Activated naive CD8-positive, alpha-beta T cell treated with anti-CD3 and anti-CD28 coated beads, Interleukin-2, amount 50 U/mL, for 16 hours (primary cell): ENCODE results near the gene CNGA1.
"Not testable (repeated sequence)": the region's sequence is repeated elsewhere in the genome, so short reads cannot be mapped to it uniquely, and the experiment has no call there.

Experiments used
- DNase-seq: peaks from one replicate; pipeline ENCODE4 v3.0.0-alpha.2; 2020; ENCODE audit warnings: low read depth, low spot score

Gene CNGA1

GRCh38 chr4:48031802-48032525, 15.5 kb upstream of the CNGA1 start:
- no peak for DNase-seq

GRCh38 chr4:48030470-48030869, 14.0 kb upstream of the CNGA1 start:
- no peak for DNase-seq

- no peak for DNase-seq
Observed at GRCh38 chr4:48028696-48029095, 12.2 kb upstream of the CNGA1 start.

GRCh38 chr4:48027653-48028052, 11.2 kb upstream of the CNGA1 start:
- no peak for DNase-seq

- no peak for DNase-seq
Observed at GRCh38 chr4:48025005-48025404, 8.5 kb upstream of the CNGA1 start.

- no peak for DNase-seq
Observed at GRCh38 chr4:48024522-48024921, 8.0 kb upstream of the CNGA1 start.

- no peak for DNase-seq
Observed at GRCh38 chr4:48022192-48022799, 5.8 kb upstream of the CNGA1 start.

GRCh38 chr4:48021100-48021499, 4.6 kb upstream of the CNGA1 start:
- DNase-seq: no peak

GRCh38 chr4:48018112-48018511, 1.6 kb upstream of the CNGA1 start:
- DNase-seq: no peak

GRCh38 chr4:48017108-48017571, 659 bp upstream of the CNGA1 start:
- DNase-seq: no peak

- DNase-seq: no peak
Observed at GRCh38 chr4:48015678-48016077, 803 bp downstream of the CNGA1 start.

- no peak for DNase-seq
Observed at GRCh38 chr4:48015216-48015615, 1.3 kb downstream of the CNGA1 start.

GRCh38 chr4:48012824-48013223, 3.7 kb downstream of the CNGA1 start:
- DNase-seq: no peak

- DNase-seq: no peak
Observed at GRCh38 chr4:48011722-48012121, 4.8 kb downstream of the CNGA1 start.

GRCh38 chr4:48010906-48011305, 5.6 kb downstream of the CNGA1 start:
- not testable (repeated sequence) for DNase-seq

GRCh38 chr4:48008021-48008596, 8.4 kb downstream of the CNGA1 start:
- DNase-seq: no peak

GRCh38 chr4:48005781-48006180, 10.7 kb downstream of the CNGA1 start:
- no peak for DNase-seq

- DNase-seq: not testable (repeated sequence)
Observed at GRCh38 chr4:48003568-48003967, 12.9 kb downstream of the CNGA1 start.

- no peak for DNase-seq
Observed at GRCh38 chr4:48002267-48002666, 14.2 kb downstream of the CNGA1 start.

- no peak for DNase-seq
Observed at GRCh38 chr4:47996021-47996420, 20.5 kb downstream of the CNGA1 start.

- DNase-seq: not testable (repeated sequence)
Observed at GRCh38 chr4:47992475-47992874, 24.0 kb downstream of the CNGA1 start.

- no peak for DNase-seq
Observed at GRCh38 chr4:47990145-47990544, 26.3 kb downstream of the CNGA1 start.

GRCh38 chr4:47974566-47974965, 41.9 kb downstream of the CNGA1 start:
- DNase-seq: no peak
